ENCODE results near the gene CENPP.
"Not testable (repeated sequence)": the region's sequence is repeated elsewhere in the genome, so short reads cannot be mapped to it uniquely, and the experiment has no call there.

The CENPP gene

DNA sequence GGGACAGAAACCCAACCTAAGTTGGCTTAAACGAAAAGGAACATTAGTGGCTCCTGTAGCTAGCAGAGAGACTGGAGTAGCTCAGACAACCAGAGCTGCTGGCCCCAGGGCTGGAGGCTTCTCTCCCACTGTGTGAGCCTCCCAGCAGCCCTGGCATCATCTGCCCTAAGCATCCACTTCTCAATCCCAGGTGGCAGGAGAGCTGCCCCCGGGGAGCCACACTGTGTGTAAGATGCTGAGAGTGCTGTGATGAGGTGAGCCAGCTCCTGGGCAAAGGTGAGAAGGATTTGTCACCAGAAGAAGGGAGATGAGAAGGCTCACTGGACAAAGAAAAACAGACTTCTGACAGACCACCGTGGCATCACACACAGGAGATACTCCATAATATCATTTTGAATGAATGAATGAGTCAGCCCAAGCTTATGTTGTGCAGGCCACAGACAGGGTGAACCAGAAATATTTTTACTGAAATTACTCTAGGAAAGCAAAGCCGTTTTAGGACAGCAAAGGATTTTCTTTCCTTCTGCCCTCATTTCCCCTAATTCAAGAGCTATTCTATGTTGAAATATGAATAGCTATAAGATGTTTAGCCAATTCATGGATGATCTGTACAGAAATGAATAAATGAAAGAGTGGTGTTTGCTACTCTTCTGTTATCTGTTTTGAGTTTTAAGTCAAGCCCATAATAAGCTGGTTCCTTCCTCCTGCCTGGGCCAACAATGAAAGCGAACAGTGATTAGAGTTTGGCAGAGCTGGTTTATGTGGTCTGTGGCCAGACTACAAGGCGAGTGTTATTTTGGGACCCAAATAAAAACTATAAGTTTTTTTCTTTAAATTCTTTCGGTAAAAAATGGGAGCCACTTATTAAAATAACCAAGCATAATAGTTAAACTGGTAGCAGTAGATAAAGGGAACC, 267.5 kb downstream of the CENPP start:
- H3K27ac ChIP-seq (ENCODE audit: insufficient read depth in 1 of 2, low read depth in 1 of 2, low read length in 2 of 2, poor library complexity in 1 of 2, severe bottlenecking in 2 of 2): no peak overlapping the region
- DNase-seq: peak in 2 of 3 donors; percentile 59 to 74
- H3K36me3 ChIP-seq (ENCODE audit: control insufficient read depth in 4 of 4, insufficient read depth in 4 of 4, low read length in 3 of 4): no peaks in the 10 kb centered on the region
- ChIA-PET POLR2A (no interaction called here), CTCF (interaction anchor here (1.1 to 1.5 kb wide), 2 partner anchors 9 to 41 kb away, joined by 3 to 4 read pairs; no protein-coding TSS in a partner anchor)
- H3K27me3 ChIP-seq (replicated peaks in 2 of 5; ENCODE audit: control insufficient read depth in 4 of 5, insufficient read depth in 5 of 5, low read length in 4 of 5): no peaks in the 10 kb centered on the region
- peaks cover 4 to 27% (median 19%) of the 10 kb centered on the region in 4 experiments for H3K4me1 ChIP-seq (ENCODE audit: control extremely low read depth in 1 of 4, control insufficient read depth in 4 of 4, insufficient read depth in 4 of 4, low read length in 3 of 4)
- no peak overlapping the region for H3K4me3 ChIP-seq (ENCODE audit: control insufficient read depth in 1 of 7, extremely low read depth in 1 of 7, insufficient read depth in 4 of 7, low read depth in 2 of 7, low read length in 6 of 7)
- no peaks in the 10 kb centered on the region for H3K9me3 ChIP-seq (ENCODE audit: control extremely low read depth in 1 of 5, control insufficient read depth in 4 of 5, insufficient read depth in 2 of 5, low read depth in 1 of 5, low read length in 4 of 5)
- WGBS (ENCODE audit: insufficient coverage): 90% methylated on average over 1 of the region's 7 CpGs

DNA sequence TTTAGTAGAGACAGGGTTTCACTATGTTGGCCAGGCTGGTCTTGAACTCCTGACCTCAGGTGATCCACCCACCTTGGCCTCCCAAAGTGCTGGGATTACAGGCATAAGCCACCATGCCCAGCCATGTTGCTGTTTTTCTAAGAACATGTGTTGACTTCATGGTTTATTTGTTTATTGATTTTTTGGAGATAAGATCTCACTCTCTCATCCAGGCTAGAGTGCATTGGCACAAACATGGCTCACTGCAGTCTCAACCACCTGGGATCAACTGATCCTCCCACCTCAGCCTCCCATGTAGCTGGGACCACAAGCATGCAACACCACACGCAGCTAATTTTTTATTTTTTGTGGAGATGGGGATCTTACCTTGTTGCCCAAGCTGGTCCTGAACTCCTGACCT, 269.3 kb downstream of the CENPP start:
- H3K27me3 ChIP-seq (replicated peaks in 2 of 5; ENCODE audit: control insufficient read depth in 4 of 5, insufficient read depth in 5 of 5, low read length in 4 of 5); POLR2A ChIA-PET; CTCF ChIA-PET; H3K36me3 ChIP-seq (ENCODE audit: control insufficient read depth in 4 of 4, insufficient read depth in 4 of 4, low read length in 3 of 4); H3K27ac ChIP-seq (ENCODE audit: insufficient read depth in 1 of 2, low read depth in 1 of 2, low read length in 2 of 2, poor library complexity in 1 of 2, severe bottlenecking in 2 of 2); DNase-seq; H3K4me3 ChIP-seq (ENCODE audit: control insufficient read depth in 1 of 7, extremely low read depth in 1 of 7, insufficient read depth in 4 of 7, low read depth in 2 of 7, low read length in 6 of 7); H3K9me3 ChIP-seq (ENCODE audit: control extremely low read depth in 1 of 5, control insufficient read depth in 4 of 5, insufficient read depth in 2 of 5, low read depth in 1 of 5, low read length in 4 of 5): not testable (repeated sequence)
- no CpG with 5 or more reads among the region's 1 CpG for WGBS (ENCODE audit: insufficient coverage)
- peaks cover 4 to 21% (median 15%) of the 10 kb centered on the region in 4 experiments for H3K4me1 ChIP-seq (ENCODE audit: control extremely low read depth in 1 of 4, control insufficient read depth in 4 of 4, insufficient read depth in 4 of 4, low read length in 3 of 4)

DNA sequence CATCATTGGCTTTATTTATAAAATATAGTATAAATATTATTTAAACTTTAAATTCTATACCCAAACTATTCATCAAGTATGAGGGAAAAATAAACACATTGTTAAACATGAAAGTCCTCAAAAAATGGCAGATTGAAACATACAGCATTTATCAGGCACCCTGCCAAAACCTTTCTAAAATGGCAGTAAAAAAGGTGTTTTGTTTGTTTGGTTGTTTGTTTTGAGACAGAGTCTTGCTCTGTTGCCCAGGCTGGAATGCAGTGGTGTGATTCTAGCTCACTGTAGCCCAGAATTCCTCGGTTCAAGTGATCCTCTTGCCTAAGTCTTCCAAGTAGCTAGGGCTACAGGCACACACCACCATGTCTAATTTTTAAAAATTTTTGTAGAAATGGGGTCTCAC, 270.2 kb downstream of the CENPP start:
- Histone ChIP-seq H3K9me3 (ENCODE audit: control extremely low read depth in 1 of 5, control insufficient read depth in 4 of 5, insufficient read depth in 2 of 5, low read depth in 1 of 5, low read length in 4 of 5) (no peaks in the 10 kb centered on the region), H3K4me3 (ENCODE audit: control insufficient read depth in 1 of 7, extremely low read depth in 1 of 7, insufficient read depth in 4 of 7, low read depth in 2 of 7, low read length in 6 of 7) (no peak overlapping the region), H3K36me3 (ENCODE audit: control insufficient read depth in 4 of 4, insufficient read depth in 4 of 4, low read length in 3 of 4) (no peaks in the 10 kb centered on the region), H3K4me1 (ENCODE audit: control extremely low read depth in 1 of 4, control insufficient read depth in 4 of 4, insufficient read depth in 4 of 4, low read length in 3 of 4) (peaks cover 4 to 12% (median 9%) of the 10 kb centered on the region in 4 experiments), H3K27me3 (replicated peaks in 2 of 5; ENCODE audit: control insufficient read depth in 4 of 5, insufficient read depth in 5 of 5, low read length in 4 of 5) (no peaks in the 10 kb centered on the region), H3K27ac (ENCODE audit: insufficient read depth in 1 of 2, low read depth in 1 of 2, low read length in 2 of 2, poor library complexity in 1 of 2, severe bottlenecking in 2 of 2) (no peak overlapping the region)
- CTCF ChIA-PET: no interaction called here
- DNase-seq: no peak
- WGBS (ENCODE audit: insufficient coverage): 100% methylated on average over 1 of the region's 1 CpG
- POLR2A ChIA-PET: no interaction called here

DNA sequence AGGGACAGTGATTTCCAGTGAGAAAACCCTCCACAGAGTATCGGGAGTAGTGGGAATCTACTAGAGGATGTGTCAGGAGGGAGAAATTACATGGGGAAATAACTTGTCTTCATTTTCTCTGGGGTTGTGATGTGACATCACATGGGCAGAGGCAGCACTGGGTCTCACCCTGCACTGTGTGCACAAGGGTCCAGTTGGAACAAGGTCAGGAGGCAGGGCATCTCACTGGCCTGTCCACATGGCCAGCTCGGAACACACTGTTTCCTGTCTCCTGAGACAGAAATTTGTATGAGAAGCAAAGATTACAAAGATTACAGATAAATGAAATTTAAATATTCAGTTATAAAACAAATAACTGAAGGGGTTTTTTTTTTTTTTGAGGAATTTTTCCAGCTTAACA, 272.6 kb downstream of the CENPP start:
- 100% methylated on average over 1 of the region's 2 CpGs for WGBS (ENCODE audit: insufficient coverage)
- ChIA-PET POLR2A (no interaction called here), CTCF (no interaction called here)
- no peak overlapping the region for H3K4me3 ChIP-seq (ENCODE audit: control insufficient read depth in 1 of 7, extremely low read depth in 1 of 7, insufficient read depth in 4 of 7, low read depth in 2 of 7, low read length in 6 of 7)
- H3K27me3 ChIP-seq (replicated peaks in 2 of 5; ENCODE audit: control insufficient read depth in 4 of 5, insufficient read depth in 5 of 5, low read length in 4 of 5): no peaks in the 10 kb centered on the region
- H3K9me3 ChIP-seq (ENCODE audit: control extremely low read depth in 1 of 5, control insufficient read depth in 4 of 5, insufficient read depth in 2 of 5, low read depth in 1 of 5, low read length in 4 of 5): no peaks in the 10 kb centered on the region
- no peak overlapping the region for H3K27ac ChIP-seq (ENCODE audit: insufficient read depth in 1 of 2, low read depth in 1 of 2, low read length in 2 of 2, poor library complexity in 1 of 2, severe bottlenecking in 2 of 2)
- DNase-seq: no peak
- peaks cover 1 to 8% (median 5%) of the 10 kb centered on the region in 4 experiments for H3K4me1 ChIP-seq (ENCODE audit: control extremely low read depth in 1 of 4, control insufficient read depth in 4 of 4, insufficient read depth in 4 of 4, low read length in 3 of 4)
- no peaks in the 10 kb centered on the region for H3K36me3 ChIP-seq (ENCODE audit: control insufficient read depth in 4 of 4, insufficient read depth in 4 of 4, low read length in 3 of 4)

DNA sequence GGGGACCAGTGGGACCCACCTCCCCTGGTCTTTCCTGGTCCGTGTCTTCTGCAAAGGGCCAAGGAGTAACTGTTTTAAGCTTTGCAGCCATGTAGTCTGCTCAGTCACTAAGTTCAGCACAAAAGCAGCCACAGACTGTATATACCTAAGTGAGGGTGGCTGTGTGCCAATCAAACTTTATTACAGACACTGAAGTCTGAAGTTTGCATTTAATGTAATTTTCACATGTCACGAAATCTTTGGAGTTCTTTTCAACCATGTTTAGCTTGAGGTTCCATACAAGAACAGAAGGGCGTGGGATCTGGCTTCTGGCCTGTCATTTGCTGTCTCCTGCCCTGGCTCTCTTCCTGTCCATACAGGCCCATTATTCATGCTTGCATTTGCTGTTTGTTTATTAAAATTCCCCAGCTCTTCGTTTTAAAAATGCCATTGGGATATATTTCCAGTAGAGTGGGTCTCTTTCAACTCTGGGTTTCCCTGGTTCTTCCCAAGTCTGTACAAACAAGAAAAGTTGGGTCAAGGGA, 274.2 kb downstream of the CENPP start:
- H3K27ac ChIP-seq (ENCODE audit: insufficient read depth in 1 of 2, low read depth in 1 of 2, low read length in 2 of 2, poor library complexity in 1 of 2, severe bottlenecking in 2 of 2): no peak overlapping the region
- 94% methylated on average over 4 of the region's 4 CpGs for WGBS (ENCODE audit: insufficient coverage)
- no peaks in the 10 kb centered on the region for H3K27me3 ChIP-seq (replicated peaks in 2 of 5; ENCODE audit: control insufficient read depth in 4 of 5, insufficient read depth in 5 of 5, low read length in 4 of 5)
- no peak overlapping the region for H3K4me3 ChIP-seq (ENCODE audit: control insufficient read depth in 1 of 7, extremely low read depth in 1 of 7, insufficient read depth in 4 of 7, low read depth in 2 of 7, low read length in 6 of 7)
- peaks cover 0 to 7% (median 1%) of the 10 kb centered on the region in 4 experiments for H3K4me1 ChIP-seq (ENCODE audit: control extremely low read depth in 1 of 4, control insufficient read depth in 4 of 4, insufficient read depth in 4 of 4, low read length in 3 of 4)
- ChIA-PET CTCF (interaction anchor here (0.8 to 1.9 kb wide), 3 partner anchors 10 to 460 kb away, joined by 3 to 5 read pairs (median 3); no protein-coding TSS in a partner anchor), POLR2A (interaction anchor here (1.5 kb wide), 1 partner anchor 10 kb away, joined by 3 read pairs; no protein-coding TSS in a partner anchor)
- DNase-seq: no peak
- no peaks in the 10 kb centered on the region for H3K36me3 ChIP-seq (ENCODE audit: control insufficient read depth in 4 of 4, insufficient read depth in 4 of 4, low read length in 3 of 4)
- peaks cover 1 to 13% (median 4%) of the 10 kb centered on the region in 5 experiments for H3K9me3 ChIP-seq (ENCODE audit: control extremely low read depth in 1 of 5, control insufficient read depth in 4 of 5, insufficient read depth in 2 of 5, low read depth in 1 of 5, low read length in 4 of 5)

DNA sequence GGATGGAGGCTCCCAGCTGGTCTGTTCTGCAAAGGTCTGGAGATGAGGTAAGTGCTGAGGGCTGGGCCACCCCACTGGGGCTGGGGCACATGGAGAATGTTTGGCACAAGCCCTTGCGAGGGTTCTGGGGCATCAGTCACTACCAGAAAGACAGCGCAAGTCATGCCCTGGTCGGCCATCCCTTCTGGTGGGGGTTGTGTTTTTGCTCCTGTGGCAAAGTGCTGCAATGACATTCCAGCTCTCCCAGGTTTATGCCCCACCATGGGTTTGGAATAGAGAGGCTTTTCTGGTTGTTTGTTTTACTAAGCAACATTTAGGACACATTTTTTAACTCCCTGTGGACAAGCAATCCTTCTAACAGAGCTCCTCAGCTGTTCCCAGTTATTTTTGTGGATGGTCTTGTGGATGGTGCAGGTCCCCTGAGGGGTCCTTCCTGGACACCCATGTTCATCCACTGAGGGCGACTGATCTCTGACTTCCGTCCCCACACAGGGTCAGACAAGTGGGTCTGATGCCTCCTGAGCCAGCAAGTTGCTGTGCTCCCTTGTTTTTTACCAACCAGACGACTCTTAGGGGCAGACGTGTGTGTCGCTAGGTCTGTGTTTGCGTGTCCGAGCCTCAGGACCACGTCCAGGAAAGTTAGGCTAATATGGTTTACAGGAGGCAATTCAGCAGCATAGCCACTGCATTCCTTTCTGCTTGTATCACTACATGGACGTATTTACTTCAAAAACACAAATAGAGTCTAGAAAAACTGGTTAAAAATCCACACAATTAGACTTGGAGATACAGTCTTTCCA, 274.9 kb downstream of the CENPP start:
- Histone ChIP-seq H3K4me3 (ENCODE audit: control insufficient read depth in 1 of 7, extremely low read depth in 1 of 7, insufficient read depth in 4 of 7, low read depth in 2 of 7, low read length in 6 of 7) (no peak overlapping the region), H3K27ac (ENCODE audit: insufficient read depth in 1 of 2, low read depth in 1 of 2, low read length in 2 of 2, poor library complexity in 1 of 2, severe bottlenecking in 2 of 2) (no peak overlapping the region), H3K4me1 (ENCODE audit: control extremely low read depth in 1 of 4, control insufficient read depth in 4 of 4, insufficient read depth in 4 of 4, low read length in 3 of 4) (peaks cover 0 to 7% (median 1%) of the 10 kb centered on the region in 4 experiments), H3K9me3 (ENCODE audit: control extremely low read depth in 1 of 5, control insufficient read depth in 4 of 5, insufficient read depth in 2 of 5, low read depth in 1 of 5, low read length in 4 of 5) (peaks cover 1 to 16% (median 8%) of the 10 kb centered on the region in 5 experiments), H3K36me3 (ENCODE audit: control insufficient read depth in 4 of 4, insufficient read depth in 4 of 4, low read length in 3 of 4) (no peaks in the 10 kb centered on the region), H3K27me3 (replicated peaks in 2 of 5; ENCODE audit: control insufficient read depth in 4 of 5, insufficient read depth in 5 of 5, low read length in 4 of 5) (no peaks in the 10 kb centered on the region)
- ChIA-PET POLR2A (interaction anchor here (1.5 kb wide), 1 partner anchor 10 kb away, joined by 3 read pairs; no protein-coding TSS in a partner anchor), CTCF (interaction anchor here (0.8 to 1.9 kb wide), 4 partner anchors 11 to 461 kb away, joined by 3 to 5 read pairs (median 3); no protein-coding TSS in a partner anchor)
- WGBS (ENCODE audit: insufficient coverage): 97% methylated on average over 11 of the region's 12 CpGs
- no peak for DNase-seq

All from common myeloid progenitor, CD34-positive (primary cell).